ENCODE measurements around the gene LARP7.

LARP7 gene

GRCh38 chr4:112636688-112637551 is at the start of gene LARP7, which contains the start of gene ZGRF1:
Gene LARP7 (plus strand): TSS chr4:112637143. CDS start chr4:112644670, 7,527 bp downstream.
Gene ZGRF1 (minus strand): TSS chr4:112636909. CDS start chr4:112633176, 3,733 bp downstream.
- H3K4me3 ChIP-seq (ENCODE audit: severe bottlenecking), result peak within 1 kb of the TSS; percentile 66
- H3K9me3 ChIP-seq (ENCODE audit: severe bottlenecking), result no peaks in the 10 kb centered on the region
- H3K36me3 ChIP-seq (ENCODE audit: low read depth), result peaks cover 33% of the 10 kb centered on the region
- peak; percentile 95 for TF ChIP-seq CTCF (IDR thresholded peaks at IDR 0.05; ENCODE audit: poor library complexity, severe bottlenecking)
- H3K27me3 ChIP-seq (ENCODE audit: insufficient read depth, poor library complexity, severe bottlenecking), result no peaks in the 10 kb centered on the region
- DNase-seq (ENCODE audit: low spot score), result peak; percentile 97
- peak within 1 kb of the TSS; percentile 71 for H3K27ac ChIP-seq (ENCODE audit: poor library complexity, severe bottlenecking)
- peaks cover 4% of the 10 kb centered on the region for H3K4me1 ChIP-seq (ENCODE audit: insufficient read depth, poor library complexity, severe bottlenecking)
- peak; percentile 86 for ATAC-seq (ENCODE audit: low read depth)

GRCh38 chr4:112589206-112589605 is 47.7 kb upstream of the LARP7 start:
- Histone ChIP-seq H3K9me3 (ENCODE audit: severe bottlenecking) (no peaks in the 10 kb centered on the region), H3K27ac (ENCODE audit: poor library complexity, severe bottlenecking) (no peak overlapping the region), H3K4me1 (ENCODE audit: insufficient read depth, poor library complexity, severe bottlenecking) (no peaks in the 10 kb centered on the region), H3K27me3 (ENCODE audit: insufficient read depth, poor library complexity, severe bottlenecking) (no peaks in the 10 kb centered on the region), H3K4me3 (ENCODE audit: severe bottlenecking) (no peak overlapping the region), H3K36me3 (ENCODE audit: low read depth) (peaks cover 25% of the 10 kb centered on the region)
- no peak for ATAC-seq (ENCODE audit: low read depth)
- TF ChIP-seq CTCF (IDR thresholded peaks at IDR 0.05; ENCODE audit: poor library complexity, severe bottlenecking), result no peak
- no peak for DNase-seq (ENCODE audit: low spot score)

GRCh38 chr4:112591593-112591992 is 45.4 kb upstream of the LARP7 start:
- Histone ChIP-seq H3K4me3 (ENCODE audit: severe bottlenecking) (no peak overlapping the region), H3K9me3 (ENCODE audit: severe bottlenecking) (no peaks in the 10 kb centered on the region), H3K27ac (ENCODE audit: poor library complexity, severe bottlenecking) (no peak overlapping the region), H3K27me3 (ENCODE audit: insufficient read depth, poor library complexity, severe bottlenecking) (no peaks in the 10 kb centered on the region), H3K36me3 (ENCODE audit: low read depth) (peaks cover 24% of the 10 kb centered on the region), H3K4me1 (ENCODE audit: insufficient read depth, poor library complexity, severe bottlenecking) (no peaks in the 10 kb centered on the region)
- ATAC-seq (ENCODE audit: low read depth) (no peak), DNase-seq (ENCODE audit: low spot score) (no peak)
- no peak for TF ChIP-seq CTCF (IDR thresholded peaks at IDR 0.05; ENCODE audit: poor library complexity, severe bottlenecking)

- Histone ChIP-seq H3K4me3 (ENCODE audit: severe bottlenecking) (no peak overlapping the region), H3K27me3 (ENCODE audit: insufficient read depth, poor library complexity, severe bottlenecking) (no peaks in the 10 kb centered on the region), H3K4me1 (ENCODE audit: insufficient read depth, poor library complexity, severe bottlenecking) (no peaks in the 10 kb centered on the region), H3K9me3 (ENCODE audit: severe bottlenecking) (no peaks in the 10 kb centered on the region), H3K36me3 (ENCODE audit: low read depth) (peaks cover 19% of the 10 kb centered on the region), H3K27ac (ENCODE audit: poor library complexity, severe bottlenecking) (no peak overlapping the region)
- no peak for TF ChIP-seq CTCF (IDR thresholded peaks at IDR 0.05; ENCODE audit: poor library complexity, severe bottlenecking)
- ATAC-seq (ENCODE audit: low read depth) (no peak), DNase-seq (ENCODE audit: low spot score) (no peak)
These were observed 44.2 kb upstream of the LARP7 start for GRCh38 chr4:112592717-112593116.

All from RWPE2 (cell line).